Transverse colon (tissue), 4 donors: ENCODE measurements around the gene TMOD1. TPM values are rescaled to one million over a fixed set of nuclear protein-coding genes. Genes with fewer than 3 reads are reported as not detected.

Source experiments
- DNase-seq: peaks from one replicate; pipeline ENCODE4 v3.0.0-alpha.2; 2019
- H3K27ac ChIP-seq, 4 donors: fragments of 200-600 bp; sonication (generic); 2 replicates each; pipeline ENCODE4 v1.5.1; 2016 to 2018; ENCODE audit warnings: inconsistent platforms in 4 of 4
- H3K27me3 ChIP-seq: fragments of 200-600 bp; sonication (generic); 2 replicates; pipeline ENCODE4 v1.5.1; 2017; ENCODE audit warnings: inconsistent platforms
- H3K36me3 ChIP-seq, 4 donors: fragments of 200-600 bp; sonication (generic); 2 replicates each; pipeline ENCODE4 v1.5.1; 2017 to 2019; ENCODE audit warnings: inconsistent platforms in 4 of 4
- H3K4me1 ChIP-seq, 4 donors: fragments of 200-600 bp; sonication (generic); 2 replicates each; pipeline ENCODE4 v1.5.1; 2017 to 2020; ENCODE audit warnings: inconsistent platforms in 4 of 4
- H3K4me3 ChIP-seq, 4 donors: fragments of 200-600 bp; sonication (generic); 1 replicate in 1 of 4; 2 replicates in 3 of 4; pipeline versions ENCODE4 v1.5.1 to v1.6.1; 2017 to 2019; ENCODE audit warnings: inconsistent platforms in 4 of 4
- H3K9me3 ChIP-seq, 2 donors: fragments of 200-600 bp; sonication (generic); 2 replicates each; pipeline ENCODE4 v1.5.1; 2017 to 2019; ENCODE audit warnings: inconsistent platforms in 2 of 2
- CTCF ChIP-seq, 5 experiments: fragments of 200-600 bp in 3 of 5; fragments of 450-650 bp in 2 of 5; sonication (generic) in 3 of 5; IDR thresholded peaks; 1 replicate in 2 of 5; 2 replicates in 3 of 5; pipeline ENCODE4 v1.5.1; 2016 to 2017; ENCODE audit warnings: antibody characterized with exemption in 5 of 5, inconsistent platforms in 3 of 5, mild to moderate bottlenecking in 2 of 5, moderate library complexity in 1 of 5
- EP300 ChIP-seq: sonication (generic); formaldehyde crosslinking; IDR thresholded peaks from one replicate; pipeline ENCODE4 v1.6.1; 2017; ENCODE audit warnings: antibody characterized with exemption, low read depth
- POLR2A ChIP-seq: fragments of 450-650 bp; IDR thresholded peaks from one replicate; pipeline ENCODE4 v1.6.1; 2016; ENCODE audit warnings: antibody characterized with exemption, mild to moderate bottlenecking, moderate library complexity
- POLR2AphosphoS5 ChIP-seq, 3 donors: sonication (generic); formaldehyde crosslinking; IDR thresholded peaks; one replicate each; pipeline ENCODE4 v1.6.1; 2016; ENCODE audit warnings: antibody characterized with exemption in 3 of 3
- WGBS, 2 donors: methylation state at CpG; one replicate each; pipeline ENCODE4 v1.1.5; 2018; ENCODE audit warnings: low coverage in 1 of 2; 5-methylcytosine and 5-hydroxymethylcytosine counted together
- in situ Hi-C, 4 donors: fragments of 200-750 bp; cut with MboI; loops; one replicate each; pipeline versions ENCODE4 v1.15.0 to v1.15.1; 2017; ENCODE audit warnings: low sequenced_read_pairs in 3 of 4, low pct_ligation_motif_present in 1 of 4, low pct_unique_long_range_greater_than_20kb in 1 of 4
- intact Hi-C: fragments of 100-400 bp; cut with DNase I; formaldehyde crosslinking; loops from one replicate; pipeline ENCODE4 v1.15.1; 2023; ENCODE audit warnings: low total_unique reads
- total RNA-seq, 4 donors: library from RNA; depleted of rRNA; stranded (reverse); fragments of >200 nt; gene quantifications; one replicate each; pipeline ENCODE4 v1.1.0, GENCODE V29; 2016

TMOD1 gene
- total RNA-seq, 4 donors from 2014 or later, result 4.2 to 11.6 (median 7.1) TPM

- no peak for DNase-seq
- intact Hi-C loops, result no loop called here
- Histone ChIP-seq H3K27me3 (peaks cover 31% of the 10 kb centered on the region), H3K4me1 (peaks cover 6 to 32% (median 10%) of the 10 kb centered on the region in 4 donors), H3K36me3 (no peaks in the 10 kb centered on the region), H3K4me3 (no peak overlapping the region), H3K27ac (no peak overlapping the region), H3K9me3 (no peaks in the 10 kb centered on the region)
- 81 to 88% methylated on average over 5 of the region's 5 CpGs for WGBS, 2 donors
- in situ Hi-C loops, result no loop called here
- TF ChIP-seq EP300, result no peak
- no peak for TF ChIP-seq CTCF (IDR thresholded peaks at IDR 0.05)
These were observed 6.0 kb downstream of the TMOD1 start for GRCh38 chr9:97507428-97507984.

GRCh38 chr9:97508852-97509251, 7.4 kb downstream of the TMOD1 start:
- in situ Hi-C loops (no loop called here), intact Hi-C loops (no loop called here)
- no peak overlapping the region for H3K27ac ChIP-seq
- H3K9me3 ChIP-seq, result no peaks in the 10 kb centered on the region
- H3K4me3 ChIP-seq, result no peak overlapping the region
- no peak for DNase-seq
- H3K27me3 ChIP-seq, result peaks cover 18% of the 10 kb centered on the region
- TF ChIP-seq POLR2A, result no peak
- no peak for TF ChIP-seq CTCF (IDR thresholded peaks at IDR 0.05)
- no peak for TF ChIP-seq POLR2AphosphoS5 (IDR thresholded peaks at IDR 0.05)
- no peak for TF ChIP-seq EP300
- peaks cover 0 to 18% (median 0%) of the 10 kb centered on the region in 4 donors for H3K4me1 ChIP-seq
- H3K36me3 ChIP-seq, result no peaks in the 10 kb centered on the region
- WGBS, 2 donors, result 58 to 61% methylated on average over 3 to 4 of the region's 4 CpGs

GRCh38 chr9:97510797-97511654, 9.6 kb downstream of the TMOD1 start:
- H3K27ac ChIP-seq, result no peak overlapping the region
- WGBS, 2 donors, result 65 to 78% methylated on average over 5 to 10 of the region's 10 CpGs

More at GRCh38 chr9:97510797-97511654, 9.6 kb downstream of the TMOD1 start:
- TF ChIP-seq POLR2A (no peak), EP300 (no peak), POLR2AphosphoS5 (IDR thresholded peaks at IDR 0.05) (no peak), CTCF (IDR thresholded peaks at IDR 0.05) (no peak)
- peaks cover 0 to 7% (median 0%) of the 10 kb centered on the region in 4 donors for H3K4me1 ChIP-seq
- no peaks in the 10 kb centered on the region for H3K9me3 ChIP-seq
- no peaks in the 10 kb centered on the region for H3K27me3 ChIP-seq
- no peak overlapping the region for H3K4me3 ChIP-seq
- in situ Hi-C loops (no loop called here), intact Hi-C loops (no loop called here)
- H3K36me3 ChIP-seq, result no peaks in the 10 kb centered on the region
- DNase-seq, result no peak
